GM12878 (cell line): Measurements from ENCODE around the gene PPARA. TPM values are rescaled to one million over a fixed set of nuclear protein-coding genes. Genes with fewer than 3 reads are reported as not detected.

Source experiments
- DPF2 ChIP-seq: fragments of 450-650 bp; IDR thresholded peaks from 2 replicates; pipeline ENCODE4 v1.6.1; 2017; ENCODE audit warnings: mild to moderate bottlenecking
- IKZF1 ChIP-seq: fragments of 450-650 bp; conservative IDR thresholded peaks from 2 replicates; pipeline ENCODE4 v1.6.1; 2017; ENCODE audit warnings: antibody characterized with exemption, mild to moderate bottlenecking
- JUNB ChIP-seq: IDR thresholded peaks from 2 replicates; pipeline ENCODE4 v1.6.1; 2016; ENCODE audit warnings: antibody characterized with exemption, mild to moderate bottlenecking
- NFYB ChIP-seq: IDR thresholded peaks from 2 replicates; pipeline ENCODE4 v1.6.1; 2011; ENCODE audit warnings: low read depth, mild to moderate bottlenecking, low read length, improper control_type of control experiment, moderate library complexity; ENCODE audit not compliant: insufficient read depth
- RB1 ChIP-seq: fragments of 450-650 bp; formaldehyde crosslinking; IDR thresholded peaks from 2 replicates; pipeline ENCODE4 v1.6.1; 2017; ENCODE audit warnings: mild to moderate bottlenecking, borderline replicate concordance
- RELA ChIP-seq: fragments of 450-650 bp; IDR thresholded peaks from 2 replicates; pipeline ENCODE4 v1.8.0; 2014; ENCODE audit warnings: borderline replicate concordance; ENCODE audit not compliant: partially characterized antibody
- SIN3A ChIP-seq: IDR thresholded peaks from 2 replicates; pipeline ENCODE4 v1.6.1; 2012; ENCODE audit warnings: low read depth, low read length, improper control_type of control experiment
- SP1 ChIP-seq: IDR thresholded peaks from one replicate; pipeline ENCODE4 v1.6.1; 2011; ENCODE audit warnings: low read depth, low read length
- STAT3 ChIP-seq: IDR thresholded peaks from 2 replicates; pipeline ENCODE4 v1.6.1; 2011; ENCODE audit warnings: low read depth, low read length, improper control_type of control experiment
- YBX1 ChIP-seq: fragments of 450-650 bp; IDR thresholded peaks from 2 replicates; pipeline ENCODE4 v1.6.1; 2016; ENCODE audit warnings: antibody characterized with exemption
- polyA plus RNA-seq, 11 experiments: library from polyadenylated mRNA; depleted of rRNA in 4 of 11; unstranded in 6 of 11; stranded (reverse) in 5 of 11; fragments of >200 nt; fragmentation: Nextera tagmentation in 4 of 11; fragmentation: Illumina TruSeq in 1 of 11; extraction: Ambion mirVana in 4 of 11; extraction: Trizol in 1 of 11; gene quantifications; 1 replicate in 1 of 11; 2 replicates in 10 of 11; pipeline versions ENCODE4 v1.2.1 to v1.2.3, GENCODE V29; 2011 to 2016; ENCODE audit warnings: inconsistent platforms in 2 of 11, missing spikeins in 2 of 11, low read depth in 1 of 11
- total RNA-seq, 4 experiments: library from RNA; depleted of rRNA in 3 of 4; stranded (reverse); fragments of >200 nt in 3 of 4; fragmentation: Illumina TruSeq in 1 of 4; extraction: Trizol in 1 of 4; gene quantifications; 2 replicates each; pipeline versions ENCODE4 v1.2.1 to v1.2.3, GENCODE V29; 2013 to 2021
- TF ChIP-seq, protein P1 (sequence below): IDR thresholded peaks from 2 replicates; pipeline ENCODE4 v1.6.1; 2011; ENCODE audit warnings: low read depth, low read length, improper control_type of control experiment, borderline replicate concordance
- TF ChIP-seq, protein P2 (sequence below): fragments of 450-650 bp; IDR thresholded peaks from 2 replicates; pipeline ENCODE4 v1.6.1; 2017; ENCODE audit warnings: antibody characterized with exemption, mild to moderate bottlenecking, moderate library complexity
- TF ChIP-seq, protein P3 (sequence below): fragments of 450-650 bp; IDR thresholded peaks from 2 replicates; pipeline ENCODE4 v1.6.1; 2017; ENCODE audit warnings: mild to moderate bottlenecking, moderate library complexity
- TF ChIP-seq, protein P4 (sequence below): fragments of 450-650 bp; IDR thresholded peaks from 2 replicates; pipeline ENCODE4 v1.6.1; 2014; ENCODE audit warnings: mild to moderate bottlenecking
- TF ChIP-seq, protein P5 (sequence below): IDR thresholded peaks from 2 replicates; pipeline ENCODE4 v1.6.1; 2012; ENCODE audit warnings: low read length, inconsistent platforms

PPARA gene
- total and polyA plus RNA-seq, 10 of the 15 experiments (the other 5 are each of a cell fraction or from before 2014, with no cell fraction given): 0.72 to 10.4 (median 4.6) TPM

DNA sequence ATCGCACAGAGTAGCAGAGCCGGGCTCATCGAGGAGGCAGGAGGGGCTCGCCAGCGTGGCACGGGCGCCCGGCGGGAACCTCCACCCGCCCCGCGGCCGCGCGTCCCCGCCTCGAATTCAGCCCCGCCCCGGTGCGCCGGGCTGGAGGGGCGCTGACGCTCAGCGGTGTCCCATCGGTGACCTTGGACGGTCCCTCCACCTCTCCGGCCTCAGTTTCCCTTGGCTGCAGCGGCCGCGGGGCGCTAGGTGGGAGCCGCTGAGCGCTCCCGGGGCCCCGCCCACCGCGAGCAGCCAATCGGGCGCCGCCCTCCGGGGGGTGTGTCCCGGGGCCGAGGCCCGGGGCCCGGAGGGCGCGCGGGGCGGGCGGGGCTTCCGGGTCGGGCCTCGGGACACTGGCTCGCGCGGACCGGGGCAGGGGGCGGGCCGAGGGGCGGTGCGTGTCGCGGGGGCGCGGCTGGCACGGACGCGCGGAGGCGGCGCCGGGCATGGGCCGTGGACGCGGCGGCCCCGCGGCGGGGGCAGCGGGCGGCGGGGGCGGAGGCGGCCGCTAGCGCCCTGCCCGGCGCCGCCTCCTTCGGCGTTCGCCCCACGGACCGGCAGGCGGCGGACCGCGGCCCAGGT lies at the start of gene PPARA (continued):
- TF ChIP-seq YBX1: no peak
- peak; percentile 57; the same call in 1 of the 2 replicates for TF ChIP-seq IKZF1
- TF ChIP-seq, protein P1, sequence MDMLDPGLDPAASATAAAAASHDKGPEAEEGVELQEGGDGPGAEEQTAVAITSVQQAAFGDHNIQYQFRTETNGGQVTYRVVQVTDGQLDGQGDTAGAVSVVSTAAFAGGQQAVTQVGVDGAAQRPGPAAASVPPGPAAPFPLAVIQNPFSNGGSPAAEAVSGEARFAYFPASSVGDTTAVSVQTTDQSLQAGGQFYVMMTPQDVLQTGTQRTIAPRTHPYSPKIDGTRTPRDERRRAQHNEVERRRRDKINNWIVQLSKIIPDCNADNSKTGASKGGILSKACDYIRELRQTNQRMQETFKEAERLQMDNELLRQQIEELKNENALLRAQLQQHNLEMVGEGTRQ: no peak
- no peak for TF ChIP-seq JUNB
- TF ChIP-seq NFYB: peak; percentile 42; the same call in 1 of the 2 replicates
- TF ChIP-seq, protein P2, sequence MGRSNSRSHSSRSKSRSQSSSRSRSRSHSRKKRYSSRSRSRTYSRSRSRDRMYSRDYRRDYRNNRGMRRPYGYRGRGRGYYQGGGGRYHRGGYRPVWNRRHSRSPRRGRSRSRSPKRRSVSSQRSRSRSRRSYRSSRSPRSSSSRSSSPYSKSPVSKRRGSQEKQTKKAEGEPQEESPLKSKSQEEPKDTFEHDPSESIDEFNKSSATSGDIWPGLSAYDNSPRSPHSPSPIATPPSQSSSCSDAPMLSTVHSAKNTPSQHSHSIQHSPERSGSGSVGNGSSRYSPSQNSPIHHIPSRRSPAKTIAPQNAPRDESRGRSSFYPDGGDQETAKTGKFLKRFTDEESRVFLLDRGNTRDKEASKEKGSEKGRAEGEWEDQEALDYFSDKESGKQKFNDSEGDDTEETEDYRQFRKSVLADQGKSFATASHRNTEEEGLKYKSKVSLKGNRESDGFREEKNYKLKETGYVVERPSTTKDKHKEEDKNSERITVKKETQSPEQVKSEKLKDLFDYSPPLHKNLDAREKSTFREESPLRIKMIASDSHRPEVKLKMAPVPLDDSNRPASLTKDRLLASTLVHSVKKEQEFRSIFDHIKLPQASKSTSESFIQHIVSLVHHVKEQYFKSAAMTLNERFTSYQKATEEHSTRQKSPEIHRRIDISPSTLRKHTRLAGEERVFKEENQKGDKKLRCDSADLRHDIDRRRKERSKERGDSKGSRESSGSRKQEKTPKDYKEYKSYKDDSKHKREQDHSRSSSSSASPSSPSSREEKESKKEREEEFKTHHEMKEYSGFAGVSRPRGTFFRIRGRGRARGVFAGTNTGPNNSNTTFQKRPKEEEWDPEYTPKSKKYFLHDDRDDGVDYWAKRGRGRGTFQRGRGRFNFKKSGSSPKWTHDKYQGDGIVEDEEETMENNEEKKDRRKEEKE: no peak
- 0 out of 2 replicates have a peak, but pooled peaks have one; percentile 14 for TF ChIP-seq SIN3A
- TF ChIP-seq, protein P3, sequence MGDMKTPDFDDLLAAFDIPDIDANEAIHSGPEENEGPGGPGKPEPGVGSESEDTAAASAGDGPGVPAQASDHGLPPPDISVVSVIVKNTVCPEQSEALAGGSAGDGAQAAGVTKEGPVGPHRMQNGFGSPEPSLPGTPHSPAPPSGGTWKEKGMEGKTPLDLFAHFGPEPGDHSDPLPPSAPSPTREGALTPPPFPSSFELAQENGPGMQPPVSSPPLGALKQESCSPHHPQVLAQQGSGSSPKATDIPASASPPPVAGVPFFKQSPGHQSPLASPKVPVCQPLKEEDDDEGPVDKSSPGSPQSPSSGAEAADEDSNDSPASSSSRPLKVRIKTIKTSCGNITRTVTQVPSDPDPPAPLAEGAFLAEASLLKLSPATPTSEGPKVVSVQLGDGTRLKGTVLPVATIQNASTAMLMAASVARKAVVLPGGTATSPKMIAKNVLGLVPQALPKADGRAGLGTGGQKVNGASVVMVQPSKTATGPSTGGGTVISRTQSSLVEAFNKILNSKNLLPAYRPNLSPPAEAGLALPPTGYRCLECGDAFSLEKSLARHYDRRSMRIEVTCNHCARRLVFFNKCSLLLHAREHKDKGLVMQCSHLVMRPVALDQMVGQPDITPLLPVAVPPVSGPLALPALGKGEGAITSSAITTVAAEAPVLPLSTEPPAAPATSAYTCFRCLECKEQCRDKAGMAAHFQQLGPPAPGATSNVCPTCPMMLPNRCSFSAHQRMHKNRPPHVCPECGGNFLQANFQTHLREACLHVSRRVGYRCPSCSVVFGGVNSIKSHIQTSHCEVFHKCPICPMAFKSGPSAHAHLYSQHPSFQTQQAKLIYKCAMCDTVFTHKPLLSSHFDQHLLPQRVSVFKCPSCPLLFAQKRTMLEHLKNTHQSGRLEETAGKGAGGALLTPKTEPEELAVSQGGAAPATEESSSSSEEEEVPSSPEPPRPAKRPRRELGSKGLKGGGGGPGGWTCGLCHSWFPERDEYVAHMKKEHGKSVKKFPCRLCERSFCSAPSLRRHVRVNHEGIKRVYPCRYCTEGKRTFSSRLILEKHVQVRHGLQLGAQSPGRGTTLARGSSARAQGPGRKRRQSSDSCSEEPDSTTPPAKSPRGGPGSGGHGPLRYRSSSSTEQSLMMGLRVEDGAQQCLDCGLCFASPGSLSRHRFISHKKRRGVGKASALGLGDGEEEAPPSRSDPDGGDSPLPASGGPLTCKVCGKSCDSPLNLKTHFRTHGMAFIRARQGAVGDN: 0 out of 2 replicates have a peak, but pooled peaks have one; percentile 19
- TF ChIP-seq, protein P4, sequence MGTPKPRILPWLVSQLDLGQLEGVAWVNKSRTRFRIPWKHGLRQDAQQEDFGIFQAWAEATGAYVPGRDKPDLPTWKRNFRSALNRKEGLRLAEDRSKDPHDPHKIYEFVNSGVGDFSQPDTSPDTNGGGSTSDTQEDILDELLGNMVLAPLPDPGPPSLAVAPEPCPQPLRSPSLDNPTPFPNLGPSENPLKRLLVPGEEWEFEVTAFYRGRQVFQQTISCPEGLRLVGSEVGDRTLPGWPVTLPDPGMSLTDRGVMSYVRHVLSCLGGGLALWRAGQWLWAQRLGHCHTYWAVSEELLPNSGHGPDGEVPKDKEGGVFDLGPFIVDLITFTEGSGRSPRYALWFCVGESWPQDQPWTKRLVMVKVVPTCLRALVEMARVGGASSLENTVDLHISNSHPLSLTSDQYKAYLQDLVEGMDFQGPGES: 0 out of 2 replicates have a peak, but pooled peaks have one; percentile 16
- peak; percentile 76 for TF ChIP-seq DPF2
- TF ChIP-seq SP1: peak; percentile 43
- no peak for TF ChIP-seq STAT3
- TF ChIP-seq RB1: peak; percentile 94; the same call in 1 of the 2 replicates
- TF ChIP-seq RELA: no peak
- TF ChIP-seq, protein P5, sequence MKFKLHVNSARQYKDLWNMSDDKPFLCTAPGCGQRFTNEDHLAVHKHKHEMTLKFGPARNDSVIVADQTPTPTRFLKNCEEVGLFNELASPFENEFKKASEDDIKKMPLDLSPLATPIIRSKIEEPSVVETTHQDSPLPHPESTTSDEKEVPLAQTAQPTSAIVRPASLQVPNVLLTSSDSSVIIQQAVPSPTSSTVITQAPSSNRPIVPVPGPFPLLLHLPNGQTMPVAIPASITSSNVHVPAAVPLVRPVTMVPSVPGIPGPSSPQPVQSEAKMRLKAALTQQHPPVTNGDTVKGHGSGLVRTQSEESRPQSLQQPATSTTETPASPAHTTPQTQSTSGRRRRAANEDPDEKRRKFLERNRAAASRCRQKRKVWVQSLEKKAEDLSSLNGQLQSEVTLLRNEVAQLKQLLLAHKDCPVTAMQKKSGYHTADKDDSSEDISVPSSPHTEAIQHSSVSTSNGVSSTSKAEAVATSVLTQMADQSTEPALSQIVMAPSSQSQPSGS: no peak
- TF ChIP-seq, all 136 proteins: peak for 17
